HUDEP-2 (cell line): ENCODE measurements around the gene RANBP1.

Experiments used
- DNase-seq, 76 experiments: peaks; one replicate each; lab custom pipeline; 2025; ENCODE audit not compliant: unreplicated experiment in 76 of 76; lab: John Stamatoyannopoulos, UW

The RANBP1 gene

DNA sequence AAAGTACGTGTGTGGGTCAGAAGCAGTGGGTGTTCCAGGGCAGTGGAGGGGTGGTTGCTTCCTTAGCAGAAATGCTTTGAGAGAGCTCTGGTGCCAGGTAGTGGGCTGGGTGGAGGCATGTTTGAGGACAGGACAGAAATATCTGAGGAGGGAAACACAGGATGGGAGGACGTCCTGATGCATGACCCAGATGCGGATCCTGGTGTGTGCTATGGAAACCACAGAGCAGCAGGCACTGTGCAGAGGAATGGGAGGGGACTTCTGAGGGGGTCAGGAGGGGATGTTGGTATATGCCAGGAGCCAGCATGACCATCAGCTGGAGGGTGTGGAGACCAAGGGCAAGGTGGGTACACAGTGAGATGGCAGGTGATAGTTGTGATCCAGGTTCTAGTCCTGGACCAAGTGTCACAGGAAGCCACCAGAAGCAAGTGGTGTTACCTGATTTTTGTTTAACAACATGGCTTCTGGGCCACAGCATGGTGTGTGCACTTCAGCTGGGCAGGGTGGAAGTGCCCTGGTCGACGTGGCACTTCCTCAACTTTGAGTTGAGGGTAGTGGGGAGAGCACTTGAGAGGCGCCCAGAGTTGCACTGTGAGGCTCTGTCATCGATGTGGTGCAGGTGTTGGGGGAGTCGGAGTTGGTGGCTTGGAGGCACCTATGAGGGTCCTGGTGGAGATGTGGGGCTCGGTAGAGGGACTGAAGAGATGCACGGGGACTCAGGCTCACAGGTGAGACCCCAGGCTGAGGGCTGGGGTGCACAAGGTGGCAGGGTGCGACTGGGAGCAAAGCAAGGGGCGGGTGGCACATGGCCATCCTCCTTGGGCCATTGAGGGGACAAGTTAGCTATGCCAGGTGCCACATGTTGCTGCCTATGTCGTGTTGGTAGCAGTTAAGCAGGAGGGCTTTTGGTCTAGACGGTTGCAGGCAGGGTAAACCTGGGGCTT lies 28.3 kb upstream of the RANBP1 start:
- DNase-seq = no peak

DNA sequence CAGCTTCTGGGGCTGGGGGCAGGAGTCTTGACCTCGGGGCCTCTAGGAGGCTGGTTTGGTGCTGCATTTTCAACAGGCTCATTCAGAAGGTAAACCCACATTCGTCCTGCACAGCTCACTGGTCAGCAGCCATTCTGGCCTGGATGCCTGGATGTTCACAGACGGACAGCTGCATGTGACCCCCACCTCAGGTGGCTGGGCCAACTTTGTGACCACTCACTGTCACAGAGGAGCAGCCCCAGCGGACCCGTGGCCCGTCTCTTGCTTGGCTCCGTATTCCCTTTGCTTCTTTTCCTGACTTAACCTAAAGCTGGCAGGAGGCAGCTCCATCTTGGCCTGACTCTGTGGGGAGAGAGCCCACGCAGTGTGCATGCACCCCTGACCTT lies 27.6 kb upstream of the RANBP1 start:
- DNase-seq = no peak

DNA sequence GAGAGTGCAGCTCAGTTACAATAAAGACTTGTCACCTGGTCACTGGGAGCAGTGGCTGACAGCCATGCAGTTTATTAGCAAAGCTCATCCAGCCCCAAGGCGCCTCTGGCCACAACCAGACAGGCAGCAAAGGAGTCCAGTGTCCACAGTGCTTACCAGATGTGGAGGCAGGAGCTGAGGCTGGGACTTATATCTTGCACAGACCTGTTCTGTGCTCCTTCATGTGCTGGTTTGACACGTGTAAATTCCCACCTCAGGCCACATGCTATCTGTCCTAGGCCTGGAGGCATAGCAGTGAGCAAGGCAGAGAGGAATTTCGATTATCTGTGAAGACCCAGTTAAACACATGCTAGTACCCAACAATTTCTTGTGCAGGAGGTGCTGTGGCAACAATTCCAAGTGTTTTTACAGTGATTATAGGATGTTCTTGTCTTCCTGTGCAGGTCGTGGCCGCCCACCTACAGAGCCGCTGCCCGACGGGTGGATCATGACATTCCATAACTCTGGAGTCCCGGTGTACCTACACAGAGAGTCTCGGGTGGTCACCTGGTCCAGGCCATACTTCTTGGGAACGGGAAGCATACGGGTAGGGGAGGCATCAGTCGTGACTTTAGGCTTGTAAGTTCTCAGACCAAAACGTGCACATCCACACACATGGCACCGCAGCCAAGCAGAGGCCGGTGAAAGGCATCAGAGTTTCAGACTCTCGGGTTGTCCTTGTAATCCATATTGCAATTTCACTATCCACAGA lies 26.5 kb upstream of the RANBP1 start:
- no peak for DNase-seq

DNA sequence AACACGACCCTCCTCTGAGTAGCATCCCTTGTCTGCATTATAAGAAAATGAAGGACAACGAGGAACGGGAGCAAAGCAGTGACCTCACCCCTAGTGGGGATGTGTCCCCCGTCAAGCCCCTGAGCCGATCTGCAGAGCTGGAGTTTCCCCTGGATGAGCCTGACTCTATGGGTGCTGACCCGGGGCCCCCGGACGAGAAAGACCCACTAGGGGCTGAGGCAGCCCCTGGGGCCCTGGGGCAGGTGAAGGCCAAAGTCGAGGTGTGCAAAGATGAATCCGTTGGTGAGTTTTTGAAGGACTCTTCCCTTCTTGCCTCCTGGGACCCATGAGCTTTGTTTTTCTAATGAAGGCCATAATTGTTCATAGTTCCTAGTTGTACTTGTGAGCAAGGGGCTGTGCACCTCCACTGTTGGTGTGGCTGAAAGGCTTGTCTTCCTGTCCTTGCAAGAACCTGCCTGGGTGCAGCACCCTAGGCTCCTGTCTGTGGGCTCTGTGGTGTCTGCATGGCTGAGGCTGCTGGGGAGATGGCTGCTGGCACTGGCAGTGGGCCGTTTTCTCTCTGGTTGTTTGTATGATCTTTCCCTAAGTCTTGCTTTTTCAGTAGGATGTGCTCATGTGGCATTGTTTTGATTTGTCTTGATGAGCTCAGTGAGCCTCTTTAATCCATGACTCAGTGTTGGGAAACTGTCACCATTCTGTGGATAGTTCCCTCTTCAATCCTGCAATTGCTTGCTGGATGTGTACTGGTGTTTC lies 25.8 kb upstream of the RANBP1 start:
- no peak for DNase-seq

DNA sequence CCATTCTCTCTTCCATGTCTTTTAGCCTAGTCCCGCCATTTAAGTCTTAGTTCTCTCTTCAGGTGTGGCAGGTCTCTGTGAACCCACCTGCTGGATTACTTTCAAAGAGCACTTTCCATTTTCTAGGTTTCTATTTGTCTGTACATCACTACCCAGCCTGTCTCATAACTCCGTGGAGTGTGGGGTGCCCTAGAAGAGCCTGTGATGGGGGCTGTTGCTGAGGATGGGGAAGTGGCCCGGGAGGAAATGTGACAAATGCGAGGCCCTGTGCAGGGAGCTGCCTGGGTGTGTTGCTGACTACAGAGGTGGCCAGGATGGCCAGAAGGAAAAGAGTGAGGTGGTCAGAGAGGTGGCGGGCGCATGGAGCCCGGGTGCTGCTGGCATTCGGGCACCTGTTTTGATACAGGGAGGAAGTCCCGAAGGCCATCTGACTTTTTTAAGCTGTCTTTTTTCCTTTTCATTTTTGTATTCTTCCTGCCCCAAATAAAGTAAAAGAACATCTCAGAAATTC lies 25.1 kb upstream of the RANBP1 start:
- no peak for DNase-seq

DNA sequence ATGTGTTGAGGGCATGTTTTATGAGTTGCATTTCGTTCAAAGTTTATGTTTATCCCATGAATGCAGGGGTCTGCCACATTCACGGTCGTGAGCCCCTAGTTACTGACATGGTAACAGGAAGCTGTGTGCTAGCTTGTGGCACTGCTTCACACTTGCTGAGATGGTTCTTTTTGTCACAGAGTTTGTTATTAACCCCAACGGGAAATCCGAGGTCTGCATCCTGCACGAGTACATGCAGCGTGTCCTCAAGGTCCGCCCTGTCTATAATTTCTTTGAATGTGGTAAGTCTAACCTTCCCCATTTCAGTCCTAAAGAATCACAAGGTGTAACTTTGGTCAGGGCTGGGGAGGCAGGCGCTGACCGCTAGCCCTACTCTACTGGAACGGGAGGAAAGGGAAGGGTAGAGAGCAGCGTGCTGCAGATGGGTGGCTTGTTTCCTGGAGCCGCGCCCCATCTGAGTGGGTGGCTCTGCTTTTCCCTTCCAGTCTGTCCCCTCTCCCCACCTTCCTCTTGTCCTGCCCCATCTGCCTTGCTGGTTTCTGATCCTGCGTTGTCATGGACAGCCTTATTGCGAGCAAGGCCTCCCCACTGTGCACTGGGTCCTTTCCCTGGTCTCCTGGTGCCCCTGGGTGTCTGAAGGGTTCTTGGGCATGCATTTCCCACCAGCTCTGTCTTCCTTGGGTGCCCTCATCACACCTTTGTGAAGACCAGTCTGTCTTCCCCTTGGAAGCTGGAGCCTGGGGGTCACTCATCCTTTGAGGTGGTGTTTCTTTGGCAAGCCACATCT lies 24.0 kb upstream of the RANBP1 start:
- DNase-seq = no peak

DNA sequence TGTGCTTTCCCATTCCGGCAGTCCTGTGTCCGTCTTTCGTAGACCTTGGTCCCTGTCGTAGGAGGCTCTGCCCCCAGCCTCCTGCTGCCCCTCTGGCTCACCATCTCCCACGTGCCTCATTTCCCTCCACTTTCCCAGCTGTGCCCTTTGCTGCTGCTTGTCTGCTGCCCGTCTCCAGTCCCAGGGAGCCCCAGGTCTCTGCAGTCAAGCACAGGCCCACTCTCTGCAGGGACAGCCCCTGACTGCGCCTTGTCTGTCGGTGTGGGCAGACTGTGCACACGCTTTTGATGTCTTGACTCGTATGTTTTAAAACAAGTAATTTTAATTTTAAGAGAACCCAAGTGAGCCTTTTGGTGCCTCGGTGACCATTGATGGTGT lies 23.4 kb upstream of the RANBP1 start:
- DNase-seq = no peak

DNA sequence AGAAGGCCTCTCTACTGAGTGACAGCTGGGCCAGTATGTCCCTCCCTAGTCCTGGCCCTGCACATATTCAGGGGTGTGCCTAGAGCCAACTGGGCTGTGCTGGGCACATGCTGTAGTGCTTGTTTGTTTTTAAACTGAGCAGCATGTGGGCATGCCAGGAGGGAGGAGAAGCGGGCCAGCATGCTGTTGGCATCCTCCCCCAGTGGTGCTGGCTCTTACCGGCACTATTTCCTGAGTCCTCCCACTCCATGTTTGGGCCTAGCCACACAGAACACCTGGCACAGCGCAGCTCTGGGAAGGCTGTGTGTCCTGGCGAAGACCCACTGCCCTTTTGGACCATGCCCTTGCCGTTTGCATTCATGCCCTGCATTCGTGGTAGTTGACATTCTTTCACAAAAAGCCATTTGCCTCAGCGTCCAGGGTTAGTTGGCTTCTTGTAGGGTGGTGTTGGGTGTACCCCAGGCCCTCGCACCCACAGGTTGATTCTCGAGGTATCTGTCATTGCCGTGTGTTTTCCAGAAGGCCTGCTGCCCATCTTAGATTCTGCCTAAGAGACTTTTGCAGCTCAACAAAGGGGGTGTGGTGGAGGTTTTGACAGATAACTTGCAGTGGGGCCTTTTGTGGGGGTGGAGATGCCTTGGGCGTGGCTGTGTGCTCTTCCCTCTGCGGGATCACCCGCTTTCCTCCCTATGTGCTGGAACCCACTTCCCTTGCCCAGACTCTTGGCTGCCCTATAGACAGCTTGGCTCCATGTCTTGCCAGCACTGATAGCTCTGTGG lies 22.3 kb upstream of the RANBP1 start:
- peak in 45 of 76 experiments; percentile 10 to 65 (median 36) for DNase-seq

DNA sequence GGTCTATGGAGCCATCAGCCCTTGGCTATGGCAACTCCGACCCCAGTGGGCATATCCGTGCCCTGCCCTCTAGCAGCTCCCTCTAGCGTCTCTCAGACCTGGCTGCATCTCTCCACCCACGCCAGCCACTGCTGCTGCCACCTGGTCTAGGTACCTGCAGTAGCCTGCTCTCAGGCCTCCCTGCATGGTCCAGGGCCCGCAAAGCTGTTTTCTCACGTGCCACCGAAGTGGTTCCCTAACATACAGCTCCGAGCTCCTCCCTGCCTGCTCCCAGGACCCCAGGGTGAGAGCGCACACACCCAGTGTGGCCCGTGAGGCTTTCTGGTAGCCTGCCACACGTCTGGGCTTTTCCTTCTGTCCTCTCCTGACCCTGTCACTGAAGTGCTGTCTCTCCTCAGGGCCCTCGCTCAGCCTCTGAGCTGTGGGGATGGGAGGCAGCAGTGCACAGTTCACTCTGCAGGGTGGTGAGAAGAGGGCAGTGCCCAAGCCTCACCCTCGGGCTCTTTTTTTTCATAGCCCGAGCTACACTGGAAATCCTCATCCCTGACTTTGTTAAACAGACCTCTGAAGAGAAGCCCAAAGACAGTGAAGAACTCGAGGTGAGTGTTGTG lies 21.6 kb upstream of the RANBP1 start:
- DNase-seq = peak in 4 of 76 experiments; percentile 31 to 59 (median 42)

DNA sequence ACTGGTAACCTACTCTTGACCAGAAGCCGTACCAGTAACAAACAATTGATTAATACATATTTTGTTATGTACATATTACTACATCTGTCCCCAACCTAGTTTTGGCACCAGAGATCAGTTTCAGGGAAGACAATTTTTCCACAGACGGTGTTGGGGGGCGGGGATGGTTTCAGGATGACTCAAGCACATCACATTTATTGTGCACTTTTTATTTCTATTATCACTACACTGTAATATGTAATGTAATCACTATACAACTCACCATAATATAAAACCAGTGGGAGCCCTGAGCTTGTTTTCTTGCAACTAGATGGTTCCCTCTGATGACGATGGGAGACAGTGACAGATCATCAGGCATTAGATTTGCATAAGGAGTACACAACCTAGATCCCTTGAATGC lies 20.4 kb upstream of the RANBP1 start:
- DNase-seq = no peak

DNA sequence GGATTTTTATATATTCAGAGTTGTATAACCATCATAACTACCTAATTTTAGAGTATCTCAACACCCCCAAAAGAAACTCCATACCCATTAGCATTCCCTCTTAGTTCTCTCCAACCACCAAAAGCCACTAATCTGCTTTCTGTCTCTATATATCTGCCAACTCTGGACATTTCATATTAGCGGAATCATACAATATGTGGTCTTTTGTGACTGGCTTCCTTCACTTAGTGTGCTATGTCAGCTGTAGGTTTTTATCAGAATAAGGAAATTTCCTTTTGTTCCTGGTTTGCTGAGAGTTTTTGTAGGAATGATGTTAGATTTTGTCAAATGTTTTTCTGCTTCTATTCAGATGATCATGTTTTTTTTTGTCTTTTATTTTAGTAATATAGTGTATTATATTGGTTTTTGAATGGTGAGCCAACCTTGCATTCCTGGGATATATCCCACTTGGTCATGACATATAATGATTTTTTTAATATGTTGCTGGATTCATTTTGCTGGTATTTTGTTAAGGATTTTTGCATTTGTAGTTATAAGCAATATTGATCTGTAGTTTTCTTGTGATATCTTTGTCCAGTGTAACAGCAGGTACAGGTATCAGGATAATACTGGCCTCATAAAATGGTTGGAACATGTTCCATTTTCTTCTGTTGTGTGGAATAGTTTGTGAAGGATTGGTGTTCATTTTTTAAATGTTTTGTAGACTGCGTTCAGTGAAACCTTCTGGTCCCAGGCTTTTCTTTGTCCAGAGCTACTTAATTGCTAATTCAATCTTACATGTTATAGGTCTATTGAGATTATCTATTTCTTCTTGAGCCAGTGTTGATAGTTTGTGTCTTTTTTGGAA lies 19.1 kb upstream of the RANBP1 start:
- DNase-seq = no peak

DNA sequence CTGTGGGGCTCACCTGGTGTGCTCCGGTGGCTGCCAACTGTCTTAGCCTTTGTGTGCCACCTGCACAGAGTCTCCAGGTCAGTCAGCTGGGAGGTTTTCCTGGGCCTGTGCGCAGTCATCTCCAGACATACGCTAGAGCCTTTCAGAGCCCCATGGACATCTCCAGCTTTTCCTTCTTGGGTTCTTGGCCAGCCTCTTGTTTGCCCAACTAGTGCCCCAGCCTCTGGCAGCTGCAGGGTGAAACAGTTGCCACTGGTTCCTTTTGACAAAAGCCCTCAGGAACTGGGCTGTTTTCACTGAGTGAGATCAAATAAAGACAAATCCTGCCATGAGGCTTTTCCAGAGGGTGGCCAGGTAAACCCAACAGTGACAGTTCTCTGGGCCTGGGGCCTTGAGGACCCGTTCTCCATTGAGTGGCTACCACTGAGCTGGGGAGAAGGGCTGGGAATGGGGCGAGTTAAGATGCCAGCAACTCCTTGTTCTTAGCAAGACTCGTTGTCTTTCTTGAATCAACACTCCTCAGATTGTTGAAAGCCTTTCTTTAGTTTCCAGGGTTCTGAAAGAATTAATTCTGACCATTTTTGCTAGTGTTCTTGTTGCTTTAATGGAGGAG lies 16.7 kb upstream of the RANBP1 start:
- DNase-seq = no peak

DNA sequence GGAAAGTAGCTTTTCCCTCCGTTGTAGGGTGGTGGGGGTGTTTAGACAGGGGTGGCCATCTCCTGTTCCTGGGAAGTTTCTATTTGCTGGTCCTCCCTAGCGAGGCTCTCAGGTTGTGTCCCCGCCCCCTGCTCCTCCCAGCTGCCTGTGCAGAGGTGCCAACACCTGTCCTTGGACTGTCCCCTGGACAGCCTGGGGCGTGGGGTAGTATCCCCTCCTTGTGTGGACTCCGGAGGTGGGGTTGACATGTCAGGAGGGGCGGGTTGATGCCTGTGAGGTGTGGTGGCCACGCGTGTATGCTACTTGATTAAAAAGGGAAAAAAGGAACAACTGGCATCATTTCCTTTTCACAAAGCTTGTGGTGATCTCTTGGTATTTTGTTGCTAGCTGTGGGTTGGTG lies 14.3 kb upstream of the RANBP1 start:
- no peak for DNase-seq

DNA sequence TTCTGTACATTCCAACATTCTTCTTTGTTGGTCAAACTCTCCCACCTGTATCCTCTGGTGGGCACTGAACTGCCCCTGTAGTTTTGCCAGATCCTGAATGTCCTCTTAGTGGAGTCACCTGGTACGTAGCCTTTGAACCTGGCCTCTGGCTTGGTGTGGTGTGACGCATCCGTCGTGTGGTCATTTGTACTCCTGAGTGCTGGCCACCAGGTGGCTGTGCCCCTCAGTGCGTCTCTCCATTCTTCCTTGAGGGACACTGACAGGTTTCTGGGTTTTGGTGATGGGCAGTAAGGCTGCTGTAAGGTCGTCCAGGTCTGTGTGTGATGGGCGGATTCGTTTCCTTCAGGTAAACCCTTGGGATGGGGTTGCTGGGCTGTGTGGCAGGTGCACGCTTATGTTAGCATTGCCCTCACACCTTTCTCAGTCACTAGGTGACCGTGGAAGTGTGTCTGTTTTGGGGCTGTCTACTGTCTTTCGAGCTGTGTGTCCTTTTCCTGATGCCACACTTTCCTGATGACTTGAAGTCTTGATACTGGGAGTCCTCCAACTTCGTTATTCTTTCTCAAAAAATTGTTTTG lies 13.6 kb upstream of the RANBP1 start:
- no peak for DNase-seq

DNA sequence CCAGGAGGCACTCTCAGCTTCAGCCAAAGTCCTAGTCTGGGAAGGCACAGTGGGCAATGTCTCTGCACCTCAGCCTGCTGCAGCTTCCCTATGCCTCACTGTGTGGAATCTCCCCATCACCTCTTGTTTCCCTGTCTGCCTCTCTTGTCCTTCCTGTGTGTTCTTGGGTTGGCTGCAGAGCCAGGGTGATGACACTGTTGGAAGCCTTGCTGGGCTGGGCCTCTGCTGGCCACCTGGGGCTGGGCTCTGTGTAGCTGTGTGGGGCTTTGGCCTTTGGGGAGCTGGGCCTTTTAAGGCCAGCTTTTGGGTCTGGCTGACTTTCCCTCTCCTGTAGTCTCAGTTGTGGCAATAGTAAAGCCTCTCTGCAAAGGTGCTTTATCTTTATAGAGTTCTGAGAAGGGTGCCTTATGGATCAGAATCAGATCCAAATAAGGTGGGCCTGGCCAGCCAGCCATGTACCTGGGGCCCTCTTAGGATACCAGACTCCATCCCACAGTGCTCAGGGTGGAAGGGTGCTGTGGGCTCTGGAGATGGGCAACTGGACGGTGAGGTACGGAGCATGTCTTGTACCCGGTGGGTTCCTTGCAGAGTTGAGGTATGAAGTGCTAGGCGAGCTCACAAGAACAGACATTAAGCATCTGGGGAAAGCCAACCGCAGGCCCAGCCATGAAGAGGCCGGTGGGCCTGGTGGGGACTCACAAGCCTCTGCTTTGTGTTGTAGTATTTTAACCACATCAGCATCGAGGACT lies 10.3 kb upstream of the RANBP1 start:
- no peak for DNase-seq

DNA sequence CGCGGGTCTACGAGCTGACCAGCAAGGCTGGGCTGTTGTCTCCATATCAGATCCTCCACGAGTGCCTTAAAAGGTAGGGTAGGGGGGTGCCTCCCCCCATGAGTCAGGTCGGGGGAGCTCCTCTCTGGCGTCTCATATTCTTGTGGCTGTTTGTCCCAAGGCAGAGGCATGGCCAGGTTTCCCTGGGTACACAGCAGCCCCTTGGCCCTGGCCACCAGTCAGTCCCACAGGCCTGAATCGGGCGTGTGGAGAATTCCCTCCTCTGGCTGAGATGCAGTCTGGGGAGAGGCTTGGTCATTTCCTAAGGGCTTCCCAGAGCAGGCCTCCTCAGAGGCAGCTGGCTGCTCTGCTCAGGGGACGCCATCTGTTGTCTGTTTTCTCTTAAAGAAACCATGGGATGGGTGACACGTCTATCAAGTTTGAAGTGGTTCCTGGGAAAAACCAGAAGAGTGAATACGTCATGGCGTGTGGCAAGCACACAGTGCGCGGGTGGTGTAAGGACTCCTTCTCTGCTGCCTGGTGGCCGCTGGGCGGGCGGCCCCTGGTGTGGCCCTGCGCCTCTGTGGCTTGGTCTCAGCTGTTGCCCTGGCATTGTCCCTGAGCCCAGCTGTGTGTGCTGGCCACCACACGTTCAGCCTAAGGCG lies 9.6 kb upstream of the RANBP1 start:
- DNase-seq = no peak
